ENCODE data around the gene TIMP4.

GRCh38 chr3:12148183-12148940 lies 10.3 kb downstream of the TIMP4 start:
- no peak for TF ChIP-seq CTCF (conservative IDR thresholded peaks at IDR 0.05 in 1 of 2, IDR thresholded peaks at IDR 0.05 in 1 of 2; ENCODE audit: extremely low read depth in 1 of 2, insufficient read depth in 1 of 2, low read depth in 1 of 2, low read length in 2 of 2)
- TF ChIP-seq EZH2 (IDR thresholded peaks at IDR 0.05; ENCODE audit: borderline replicate concordance, low read length): no peak
